Body of pancreas (tissue), 4 donors: Measurements from ENCODE around the gene CRTC2.

Experiments used
- POLR2A ChIP-seq, 3 donors: fragments of 450-650 bp; IDR thresholded peaks; one replicate each; pipeline ENCODE4 v1.6.1; 2016; ENCODE audit warnings: antibody characterized with exemption in 3 of 3, mild to moderate bottlenecking in 2 of 3
- TF ChIP-seq, protein P1 (sequence below), 7 experiments: fragments of 450-650 bp in 4 of 7; fragments of 200-600 bp in 3 of 7; sonication (generic) in 3 of 7; IDR thresholded peaks; one replicate each; pipeline ENCODE4 v1.5.1; 2016 to 2019; ENCODE audit warnings: antibody characterized with exemption in 7 of 7

DNA sequence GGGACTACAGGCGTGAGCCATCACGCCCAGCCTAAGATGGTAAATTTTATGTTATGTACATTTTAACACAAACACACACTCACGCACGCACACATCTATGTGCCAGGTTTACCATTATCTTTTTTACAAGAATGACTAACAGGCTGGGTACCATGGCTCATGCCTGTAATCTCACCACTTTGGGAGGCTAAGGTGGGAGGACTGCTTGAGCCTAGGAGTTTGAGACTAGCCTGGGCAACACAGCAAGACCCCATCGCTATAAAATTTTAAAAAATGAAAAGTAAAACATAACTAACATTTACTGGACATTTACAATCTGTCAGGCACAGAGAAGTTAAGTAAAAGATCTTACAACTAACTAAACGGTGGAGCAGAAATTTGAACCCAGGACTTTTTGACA is 50.3 kb downstream of the CRTC2 start:
- TF ChIP-seq, protein P1, sequence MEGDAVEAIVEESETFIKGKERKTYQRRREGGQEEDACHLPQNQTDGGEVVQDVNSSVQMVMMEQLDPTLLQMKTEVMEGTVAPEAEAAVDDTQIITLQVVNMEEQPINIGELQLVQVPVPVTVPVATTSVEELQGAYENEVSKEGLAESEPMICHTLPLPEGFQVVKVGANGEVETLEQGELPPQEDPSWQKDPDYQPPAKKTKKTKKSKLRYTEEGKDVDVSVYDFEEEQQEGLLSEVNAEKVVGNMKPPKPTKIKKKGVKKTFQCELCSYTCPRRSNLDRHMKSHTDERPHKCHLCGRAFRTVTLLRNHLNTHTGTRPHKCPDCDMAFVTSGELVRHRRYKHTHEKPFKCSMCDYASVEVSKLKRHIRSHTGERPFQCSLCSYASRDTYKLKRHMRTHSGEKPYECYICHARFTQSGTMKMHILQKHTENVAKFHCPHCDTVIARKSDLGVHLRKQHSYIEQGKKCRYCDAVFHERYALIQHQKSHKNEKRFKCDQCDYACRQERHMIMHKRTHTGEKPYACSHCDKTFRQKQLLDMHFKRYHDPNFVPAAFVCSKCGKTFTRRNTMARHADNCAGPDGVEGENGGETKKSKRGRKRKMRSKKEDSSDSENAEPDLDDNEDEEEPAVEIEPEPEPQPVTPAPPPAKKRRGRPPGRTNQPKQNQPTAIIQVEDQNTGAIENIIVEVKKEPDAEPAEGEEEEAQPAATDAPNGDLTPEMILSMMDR (IDR thresholded peaks at IDR 0.05), result no peak
- TF ChIP-seq POLR2A (IDR thresholded peaks at IDR 0.05), result no peak
